Measurements from ENCODE around the gene IL1A.

The IL1A gene

DNA sequence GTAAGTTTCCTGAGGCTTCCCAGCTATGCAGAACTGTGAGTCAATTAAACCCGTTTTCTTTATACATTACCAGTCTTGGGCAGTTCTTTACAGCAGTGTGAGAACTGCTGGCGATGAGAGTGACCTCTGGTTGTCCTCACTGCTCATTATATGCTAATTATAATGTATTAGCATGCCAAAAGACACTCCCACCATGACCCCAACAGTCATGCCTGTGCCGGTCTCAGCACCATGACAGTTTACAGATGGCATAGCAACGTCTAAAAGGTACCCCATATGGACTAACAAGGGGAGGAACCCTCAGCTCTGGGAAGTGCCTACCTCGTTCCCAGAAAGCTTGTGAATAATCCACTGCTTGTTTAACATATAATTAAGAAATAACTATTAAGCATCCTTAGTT is 8.1 kb upstream of the IL1A start:
- no peak for DNase-seq (ENCODE audit: low spot score)

GRCh38 chr2:112791693-112792230 is 7.5 kb upstream of the IL1A start:
- DNase-seq (ENCODE audit: low spot score): no peak

- DNase-seq (ENCODE audit: low spot score): no peak
Measured at GRCh38 chr2:112791019-112791418, 6.7 kb upstream of the IL1A start.

GRCh38 chr2:112790305-112790704 is 6.0 kb upstream of the IL1A start:
- DNase-seq (ENCODE audit: low spot score): peak; percentile 34

DNA sequence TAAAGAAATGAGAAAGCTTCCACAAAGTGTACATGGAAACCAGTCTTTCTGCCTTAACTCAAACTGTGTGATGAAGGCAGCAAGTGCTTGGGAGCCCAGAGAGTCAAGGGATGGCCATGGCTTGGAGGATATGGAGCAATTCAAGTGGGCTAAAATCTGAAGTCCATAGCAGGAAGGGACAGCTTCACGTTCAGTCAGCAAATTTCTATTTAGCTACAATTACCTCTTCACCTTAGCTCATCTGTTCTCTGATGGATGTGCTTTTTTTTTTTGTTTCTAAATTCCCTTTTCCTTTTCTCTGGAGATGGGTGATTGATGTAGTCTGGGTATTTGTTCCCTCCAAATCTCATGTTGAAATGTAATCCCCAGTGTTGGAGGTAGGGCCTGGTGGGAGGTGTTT is 4.9 kb upstream of the IL1A start:
- no peak for DNase-seq (ENCODE audit: low spot score)

DNA sequence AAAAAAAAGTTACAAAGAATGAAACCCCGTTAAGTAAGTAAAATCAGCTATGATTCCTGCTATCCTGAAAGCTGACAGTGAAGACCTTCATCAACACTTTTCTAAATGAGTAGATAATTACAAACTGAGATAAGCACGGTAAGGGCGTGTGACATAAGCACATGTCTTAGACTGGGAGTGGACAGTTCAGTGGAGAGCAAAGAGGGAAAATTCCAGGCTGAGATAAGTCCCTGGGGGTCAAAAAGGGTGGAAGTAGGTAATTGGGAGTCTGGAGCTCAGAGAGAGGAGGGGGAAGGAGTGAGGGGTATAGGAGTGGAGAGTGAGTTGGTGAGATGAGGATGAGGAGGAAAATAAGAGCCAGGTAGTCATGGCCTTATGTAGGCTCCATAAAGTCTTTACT is 4.4 kb upstream of the IL1A start:
- DNase-seq (ENCODE audit: low spot score): no peak

GRCh38 chr2:112787729-112788393 is 3.6 kb upstream of the IL1A start:
- no peak for DNase-seq (ENCODE audit: low spot score)

DNA sequence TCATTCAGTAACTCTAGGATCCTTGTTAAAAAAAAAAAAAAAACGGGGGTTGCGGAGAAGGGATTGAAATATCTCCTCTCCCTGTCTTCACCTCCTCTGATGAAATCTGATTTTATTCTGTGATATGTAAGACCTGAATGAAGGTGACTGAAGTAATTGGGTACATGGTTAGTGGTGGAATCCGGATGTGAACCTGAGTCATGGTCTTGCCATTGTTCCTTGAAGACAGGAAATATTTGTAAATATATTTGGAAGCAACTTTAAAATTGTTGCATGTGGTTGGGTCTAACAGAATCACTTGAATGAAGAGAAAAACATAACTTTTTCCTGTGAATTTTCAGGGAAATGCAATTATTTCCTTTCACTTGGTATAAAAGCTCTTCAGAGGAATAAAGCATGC is 3.0 kb upstream of the IL1A start:
- no peak for DNase-seq (ENCODE audit: low spot score)

DNA sequence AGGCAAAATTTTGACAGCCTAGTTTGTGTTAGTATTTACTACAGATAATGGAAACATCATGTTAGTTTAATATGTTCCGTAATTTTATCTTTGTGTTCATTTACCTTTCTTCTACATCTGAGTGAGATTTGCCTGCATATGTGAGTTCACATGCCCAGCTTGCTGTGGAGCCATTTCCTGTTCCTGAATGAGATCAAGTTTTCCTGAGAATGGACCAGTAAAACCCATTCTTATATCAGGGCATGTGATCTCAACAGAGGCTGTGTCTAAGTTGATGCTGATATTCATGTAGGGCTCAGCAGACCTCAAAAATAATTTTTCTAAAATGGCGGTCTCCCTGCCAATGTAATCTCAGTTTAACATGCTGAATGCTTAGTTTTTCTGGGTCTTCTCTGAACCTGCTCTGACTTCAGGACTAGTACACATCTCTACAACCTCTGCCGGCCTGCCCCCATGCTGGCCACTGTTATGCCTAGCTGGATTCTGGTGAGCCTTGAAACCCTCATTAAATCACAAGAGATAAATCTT is 1.0 kb downstream of the IL1A start:
- DNase-seq (ENCODE audit: low spot score): no peak

GRCh38 chr2:112782234-112782799 is 2.0 kb downstream of the IL1A start:
- no peak for DNase-seq (ENCODE audit: low spot score)

DNA sequence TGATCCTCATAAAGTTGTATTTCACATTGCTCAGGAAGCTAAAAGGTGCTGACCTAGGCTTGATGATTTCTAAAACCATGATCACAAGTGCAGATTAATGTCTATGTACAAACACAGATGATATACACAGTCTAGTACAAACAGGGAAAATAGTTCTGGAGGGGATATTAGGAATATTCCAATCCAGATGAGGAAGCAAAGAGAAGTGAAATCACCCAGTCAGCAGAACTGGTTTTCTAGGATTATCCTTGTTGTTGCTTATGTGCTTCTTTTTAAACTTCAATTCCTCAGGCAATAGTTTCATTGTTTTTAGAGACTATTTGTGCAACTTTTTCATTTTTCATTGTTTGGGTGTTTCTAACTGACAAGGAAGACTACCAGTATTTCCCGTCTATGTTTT is 4.7 kb downstream of the IL1A start:
- no peak for DNase-seq (ENCODE audit: low spot score)

- peak; percentile 27 for DNase-seq (ENCODE audit: low spot score)
Measured at GRCh38 chr2:112777036-112777435, 7.3 kb downstream of the IL1A start.

GRCh38 chr2:112776113-112776512 is 8.2 kb downstream of the IL1A start:
- DNase-seq (ENCODE audit: low spot score): no peak

- no peak for DNase-seq (ENCODE audit: low spot score)
Measured at GRCh38 chr2:112774536-112775285, 9.6 kb downstream of the IL1A start.

GRCh38 chr2:112773556-112773955 is 10.7 kb downstream of the IL1A start:
- no peak for DNase-seq (ENCODE audit: low spot score)

- DNase-seq (ENCODE audit: low spot score): no peak
Measured at GRCh38 chr2:112772911-112773475, 11.3 kb downstream of the IL1A start.

GRCh38 chr2:112772322-112772721 is 12.0 kb downstream of the IL1A start:
- no peak for DNase-seq (ENCODE audit: low spot score)

DNA sequence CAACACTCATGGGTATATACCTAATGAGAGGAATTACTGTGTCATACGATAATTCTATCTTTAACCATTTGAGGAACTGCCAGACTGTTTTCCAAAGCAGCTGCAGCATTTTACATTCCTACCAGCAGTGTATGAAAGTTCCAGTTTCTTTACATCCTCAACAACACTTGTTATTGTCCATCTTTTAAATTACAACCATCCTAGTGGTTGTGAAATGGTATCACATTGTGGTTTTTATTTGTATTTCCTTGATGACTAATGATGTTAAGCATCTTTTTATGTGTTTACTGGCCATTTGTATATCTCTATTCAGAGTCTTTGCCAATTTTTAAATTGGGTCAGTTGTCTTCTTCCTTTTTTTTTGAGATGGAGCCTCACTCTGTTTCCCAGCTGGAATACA is 15.9 kb downstream of the IL1A start:
- peak; percentile 33 for DNase-seq (ENCODE audit: low spot score)

DNA sequence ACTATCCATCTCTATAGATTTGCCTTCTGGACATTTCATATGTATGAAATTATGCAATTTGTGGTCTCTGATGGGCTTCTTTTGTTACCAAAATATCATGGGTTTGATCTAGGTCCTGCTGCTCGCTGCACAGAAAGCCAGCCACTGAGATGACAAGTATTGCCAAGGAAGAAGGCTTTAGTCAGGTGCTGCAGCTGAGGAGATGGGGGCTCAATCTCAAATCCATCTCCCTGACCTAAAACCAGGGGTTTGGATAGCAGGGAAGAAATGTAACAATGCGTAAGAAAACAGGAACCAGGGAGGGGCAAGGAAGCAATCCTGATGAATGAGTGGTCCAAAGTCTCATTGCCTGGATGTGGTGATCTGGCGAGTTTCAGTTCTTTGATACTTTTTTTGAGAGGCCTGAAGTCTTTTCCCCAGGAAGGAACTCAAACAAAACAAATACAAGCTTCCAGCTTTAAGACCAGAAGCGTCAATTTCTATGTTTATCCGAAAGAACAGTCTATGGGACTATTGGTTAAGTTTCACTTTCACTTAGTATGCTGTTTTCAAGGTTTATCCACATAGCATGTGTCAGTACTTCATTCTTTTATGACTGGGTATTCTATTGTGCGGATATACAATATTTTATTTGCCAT is 16.5 kb downstream of the IL1A start:
- DNase-seq (ENCODE audit: low spot score): no peak

GRCh38 chr2:112765251-112765650 is 19.0 kb downstream of the IL1A start:
- DNase-seq (ENCODE audit: low spot score): no peak

- peak; percentile 98 for DNase-seq (ENCODE audit: low spot score)
Measured at GRCh38 chr2:112764071-112765044, 19.9 kb downstream of the IL1A start, which contains the start of gene CKAP2L. Gene CKAP2L (minus strand): TSS chr2:112764609. CDS start chr2:112764598, 11 bp downstream.

Measured in SW480 (cell line).